WTC11 (cell line): ENCODE data around the gene HDGF. TPM values are rescaled to one million over a fixed set of nuclear protein-coding genes. Genes with fewer than 3 reads are reported as not detected.
"Not testable (repeated sequence)": the region's sequence is repeated elsewhere in the genome, so short reads cannot be mapped to it uniquely, and the experiment has no call there.

Experiments
- ATAC-seq: fragments of 200-7000 bp; cut with Tn5 transposase; 2 replicates; pipeline ENCODE4 v1.10.0; 2021; ENCODE audit warnings: mild to moderate bottlenecking, moderate library complexity
- CTCF ChIA-PET: fragments of 300-600 bp; sonication (Branson Sonifier 250); formaldehyde crosslinking; loops from one replicate; lab custom pipeline; 2021; ENCODE audit warnings: antibody characterized with exemption; lab: Charles Lee
- POLR2A ChIA-PET: fragments of 350-600 bp; sonication (Branson Sonifier 250); formaldehyde crosslinking; loops from one replicate; lab custom pipeline; 2021; ENCODE audit warnings: antibody characterized with exemption; lab: Charles Lee
- DNase-seq: peaks from one replicate; pipeline ENCODE4 v3.0.0; 2021; ENCODE audit warnings: low spot score
- H3K27ac Mint-ChIP-seq: 2 replicates; pipeline ENCODE4 v1.8.0; 2021; ENCODE audit warnings: mixed read lengths
- H3K27me3 Mint-ChIP-seq: 2 replicates; pipeline ENCODE4 v1.8.0; 2021; ENCODE audit warnings: low read depth, mild to moderate bottlenecking, moderate library complexity, mixed read lengths
- H3K36me3 Mint-ChIP-seq: 2 replicates; pipeline ENCODE4 v1.8.0; 2021; ENCODE audit warnings: mixed read lengths
- H3K4me1 Mint-ChIP-seq: 2 replicates; pipeline ENCODE4 v1.8.0; 2022; ENCODE audit warnings: mixed read lengths
- H3K4me3 Mint-ChIP-seq: 2 replicates; pipeline ENCODE4 v1.8.0; 2021; ENCODE audit warnings: mild to moderate bottlenecking, moderate library complexity, mixed read lengths
- H3K9me3 Mint-ChIP-seq: 2 replicates; pipeline ENCODE4 v1.8.0; 2021; ENCODE audit warnings: mixed read lengths
- CDX4 ChIP-seq: fragments of 250-450 bp; sonication (Bioruptor Pico); IDR thresholded peaks from 2 replicates; pipeline ENCODE4 v1.9.0; 2021; ENCODE audit warnings: moderate library complexity, mild to moderate bottlenecking, inconsistent platforms, borderline replicate concordance
- EMX1 ChIP-seq: fragments of 250-450 bp; sonication (Bioruptor Pico); IDR thresholded peaks from 2 replicates; pipeline ENCODE4 v1.8.0; 2021; ENCODE audit warnings: mild to moderate bottlenecking
- HMGA2 ChIP-seq: fragments of 250-450 bp; sonication (Bioruptor Pico); IDR thresholded peaks from 2 replicates; pipeline ENCODE4 v1.4.0; 2021; ENCODE audit warnings: mild to moderate bottlenecking, moderate library complexity
- JAZF1 ChIP-seq: fragments of 250-450 bp; sonication (Bioruptor Pico); IDR thresholded peaks from 2 replicates; pipeline ENCODE4 v1.9.0; 2021; ENCODE audit warnings: moderate library complexity, mild to moderate bottlenecking, inconsistent platforms
- NR2C2 ChIP-seq: sonication (generic); formaldehyde crosslinking; IDR thresholded peaks from 2 replicates; pipeline ENCODE4 v1.8.0; 2022; ENCODE audit warnings: mild to moderate bottlenecking, missing genetic modification reagents
- ZNF281 ChIP-seq: sonication (generic); formaldehyde crosslinking; IDR thresholded peaks from 2 replicates; pipeline ENCODE4 v1.8.0; 2023; ENCODE audit warnings: mild to moderate bottlenecking, missing genetic modification reagents
- total RNA-seq: library from RNA; stranded (reverse); gene quantifications from 3 replicates; pipeline ENCODE4 v1.2.3, GENCODE V29; 2021
- TF ChIP-seq, protein P1 (sequence below): sonication (generic); formaldehyde crosslinking; IDR thresholded peaks from 2 replicates; pipeline ENCODE4 v1.8.1; 2023; ENCODE audit warnings: mild to moderate bottlenecking, moderate library complexity, missing genetic modification reagents
- TF ChIP-seq, protein P2 (sequence below): sonication (generic); formaldehyde crosslinking; IDR thresholded peaks from 2 replicates; pipeline ENCODE4 v1.8.1; 2022; ENCODE audit warnings: mild to moderate bottlenecking, missing genetic modification reagents, moderate library complexity, borderline replicate concordance
- TF ChIP-seq, protein P3 (sequence below): sonication (generic); formaldehyde crosslinking; IDR thresholded peaks from 2 replicates; pipeline ENCODE4 v1.8.1; 2023; ENCODE audit warnings: mild to moderate bottlenecking, missing genetic modification reagents, borderline replicate concordance

Gene HDGF
- total RNA-seq, 1 experiment from 2014 or later, result 339 TPM

- TF ChIP-seq, protein P1, sequence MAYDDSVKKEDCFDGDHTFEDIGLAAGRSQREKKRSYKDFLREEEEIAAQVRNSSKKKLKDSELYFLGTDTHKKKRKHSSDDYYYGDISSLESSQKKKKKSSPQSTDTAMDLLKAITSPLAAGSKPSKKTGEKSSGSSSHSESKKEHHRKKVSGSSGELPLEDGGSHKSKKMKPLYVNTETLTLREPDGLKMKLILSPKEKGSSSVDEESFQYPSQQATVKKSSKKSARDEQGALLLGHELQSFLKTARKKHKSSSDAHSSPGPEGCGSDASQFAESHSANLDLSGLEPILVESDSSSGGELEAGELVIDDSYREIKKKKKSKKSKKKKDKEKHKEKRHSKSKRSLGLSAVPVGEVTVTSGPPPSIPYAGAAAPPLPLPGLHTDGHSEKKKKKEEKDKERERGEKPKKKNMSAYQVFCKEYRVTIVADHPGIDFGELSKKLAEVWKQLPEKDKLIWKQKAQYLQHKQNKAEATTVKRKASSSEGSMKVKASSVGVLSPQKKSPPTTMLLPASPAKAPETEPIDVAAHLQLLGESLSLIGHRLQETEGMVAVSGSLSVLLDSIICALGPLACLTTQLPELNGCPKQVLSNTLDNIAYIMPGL (CRISPR knock-in tag), result no peak
- TF ChIP-seq ZNF281 (no peak), EMX1 (CRISPR knock-in tag) (no peak)
- TF ChIP-seq, protein P2, sequence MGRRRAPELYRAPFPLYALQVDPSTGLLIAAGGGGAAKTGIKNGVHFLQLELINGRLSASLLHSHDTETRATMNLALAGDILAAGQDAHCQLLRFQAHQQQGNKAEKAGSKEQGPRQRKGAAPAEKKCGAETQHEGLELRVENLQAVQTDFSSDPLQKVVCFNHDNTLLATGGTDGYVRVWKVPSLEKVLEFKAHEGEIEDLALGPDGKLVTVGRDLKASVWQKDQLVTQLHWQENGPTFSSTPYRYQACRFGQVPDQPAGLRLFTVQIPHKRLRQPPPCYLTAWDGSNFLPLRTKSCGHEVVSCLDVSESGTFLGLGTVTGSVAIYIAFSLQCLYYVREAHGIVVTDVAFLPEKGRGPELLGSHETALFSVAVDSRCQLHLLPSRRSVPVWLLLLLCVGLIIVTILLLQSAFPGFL (CRISPR knock-in tag), result no peak
Observed at GRCh38 chr1:156760092-156760795, 8.8 kb upstream of the HDGF start (continued).

- ATAC-seq, H3K36me3 Mint-ChIP-seq, H3K4me3 Mint-ChIP-seq, H3K27me3 Mint-ChIP-seq, DNase-seq, POLR2A ChIA-PET, H3K9me3 Mint-ChIP-seq, H3K27ac Mint-ChIP-seq: not testable (repeated sequence)
- CTCF ChIA-PET, result interaction anchor here (2.2 kb wide), 1 partner anchor 68 kb away, joined by 5 read pairs; no protein-coding TSS in a partner anchor
- H3K4me1 Mint-ChIP-seq, result peaks cover 12% of the 10 kb centered on the region
Observed at GRCh38 chr1:156757572-156758253, 6.2 kb upstream of the HDGF start.

DNA sequence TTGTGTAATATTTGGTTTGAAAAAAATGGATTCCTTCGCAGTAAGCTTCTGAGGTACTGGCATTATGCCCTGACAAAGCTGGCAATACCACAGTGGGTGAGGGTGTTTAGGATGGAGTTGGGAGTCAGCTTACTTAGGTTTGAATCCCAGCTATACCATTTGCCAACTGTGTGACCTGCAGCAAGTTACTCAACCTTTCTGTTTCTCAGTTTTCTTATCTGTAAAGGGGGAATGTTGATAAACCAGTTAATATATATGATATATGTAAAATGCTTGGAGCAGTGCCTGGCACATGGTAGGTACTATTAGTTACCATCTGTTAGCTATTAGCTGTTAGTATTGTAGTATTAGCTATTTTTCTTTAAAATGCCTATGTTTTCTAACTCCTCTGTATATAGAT, 4.9 kb upstream of the HDGF start:
- Mint-ChIP-seq H3K9me3 (no peaks in the 10 kb centered on the region), H3K4me1 (peaks cover 14% of the 10 kb centered on the region), H3K36me3 (no peaks in the 10 kb centered on the region), H3K27ac (no peak overlapping the region), H3K27me3 (no peaks in the 10 kb centered on the region), H3K4me3 (no peak overlapping the region)
- DNase-seq (no peak), ATAC-seq (no peak)
- POLR2A ChIA-PET, result interaction anchor here (0.6 kb wide), 1 partner anchor 16 kb away, joined by 4 read pairs; the partner anchor contains the start of gene MRPL24
- CTCF ChIA-PET, result interaction anchor here (0.6 to 2.2 kb wide), 4 partner anchors 28 to 337 kb away, joined by 3 to 5 read pairs (median 4); partner anchors contain the start of gene METTL25B
- TF ChIP-seq, protein P3, sequence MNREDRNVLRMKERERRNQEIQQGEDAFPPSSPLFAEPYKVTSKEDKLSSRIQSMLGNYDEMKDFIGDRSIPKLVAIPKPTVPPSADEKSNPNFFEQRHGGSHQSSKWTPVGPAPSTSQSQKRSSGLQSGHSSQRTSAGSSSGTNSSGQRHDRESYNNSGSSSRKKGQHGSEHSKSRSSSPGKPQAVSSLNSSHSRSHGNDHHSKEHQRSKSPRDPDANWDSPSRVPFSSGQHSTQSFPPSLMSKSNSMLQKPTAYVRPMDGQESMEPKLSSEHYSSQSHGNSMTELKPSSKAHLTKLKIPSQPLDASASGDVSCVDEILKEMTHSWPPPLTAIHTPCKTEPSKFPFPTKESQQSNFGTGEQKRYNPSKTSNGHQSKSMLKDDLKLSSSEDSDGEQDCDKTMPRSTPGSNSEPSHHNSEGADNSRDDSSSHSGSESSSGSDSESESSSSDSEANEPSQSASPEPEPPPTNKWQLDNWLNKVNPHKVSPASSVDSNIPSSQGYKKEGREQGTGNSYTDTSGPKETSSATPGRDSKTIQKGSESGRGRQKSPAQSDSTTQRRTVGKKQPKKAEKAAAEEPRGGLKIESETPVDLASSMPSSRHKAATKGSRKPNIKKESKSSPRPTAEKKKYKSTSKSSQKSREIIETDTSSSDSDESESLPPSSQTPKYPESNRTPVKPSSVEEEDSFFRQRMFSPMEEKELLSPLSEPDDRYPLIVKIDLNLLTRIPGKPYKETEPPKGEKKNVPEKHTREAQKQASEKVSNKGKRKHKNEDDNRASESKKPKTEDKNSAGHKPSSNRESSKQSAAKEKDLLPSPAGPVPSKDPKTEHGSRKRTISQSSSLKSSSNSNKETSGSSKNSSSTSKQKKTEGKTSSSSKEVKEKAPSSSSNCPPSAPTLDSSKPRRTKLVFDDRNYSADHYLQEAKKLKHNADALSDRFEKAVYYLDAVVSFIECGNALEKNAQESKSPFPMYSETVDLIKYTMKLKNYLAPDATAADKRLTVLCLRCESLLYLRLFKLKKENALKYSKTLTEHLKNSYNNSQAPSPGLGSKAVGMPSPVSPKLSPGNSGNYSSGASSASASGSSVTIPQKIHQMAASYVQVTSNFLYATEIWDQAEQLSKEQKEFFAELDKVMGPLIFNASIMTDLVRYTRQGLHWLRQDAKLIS, result no peak
- TF ChIP-seq EMX1 (CRISPR knock-in tag), result no peak
- no peak for TF ChIP-seq NR2C2 (CRISPR knock-in tag)
- no peak for TF ChIP-seq JAZF1
- TF ChIP-seq CDX4 (CRISPR knock-in tag), result no peak
- TF ChIP-seq HMGA2 (CRISPR knock-in tag), result no peak
